Measurements from ENCODE around the gene DMD. TPM values are rescaled to one million over a fixed set of nuclear protein-coding genes. Genes with fewer than 3 reads are reported as not detected.

Gene DMD
- total RNA-seq, 6 experiments from 2014 or later = 4.9 to 6.0 (median 5.5) TPM

DNA sequence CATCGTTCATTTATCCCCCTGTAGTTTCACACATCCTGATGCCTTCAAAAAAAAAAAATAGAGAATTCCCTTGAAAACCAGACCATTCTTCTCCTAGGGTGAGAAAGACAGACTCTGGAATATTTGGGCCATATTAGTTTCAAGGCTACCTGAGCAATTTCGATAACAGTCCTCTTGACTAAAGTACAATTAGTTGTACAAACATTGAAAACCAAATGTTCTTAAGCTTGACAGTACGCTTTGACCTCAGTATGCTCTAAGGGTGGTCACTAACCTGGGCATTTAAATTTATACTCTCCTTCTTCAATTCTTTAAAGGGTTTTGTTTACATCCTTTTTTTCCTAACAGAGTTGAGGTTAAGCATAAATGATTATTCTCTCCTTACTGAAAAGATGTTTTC is 1774.9 kb downstream of the DMD start:
- no peaks in the 10 kb centered on the region for H3K36me3 Mint-ChIP-seq (ENCODE audit: low read depth)
- no peaks in the 10 kb centered on the region for H3K4me1 Mint-ChIP-seq (ENCODE audit: low read depth)
- H3K4me3 Mint-ChIP-seq = no peak overlapping the region
- peaks cover 1% of the 10 kb centered on the region; the same call in 1 of the 2 replicates for H3K27me3 Mint-ChIP-seq (ENCODE audit: insufficient read depth)
- TF ChIP-seq, protein P1, sequence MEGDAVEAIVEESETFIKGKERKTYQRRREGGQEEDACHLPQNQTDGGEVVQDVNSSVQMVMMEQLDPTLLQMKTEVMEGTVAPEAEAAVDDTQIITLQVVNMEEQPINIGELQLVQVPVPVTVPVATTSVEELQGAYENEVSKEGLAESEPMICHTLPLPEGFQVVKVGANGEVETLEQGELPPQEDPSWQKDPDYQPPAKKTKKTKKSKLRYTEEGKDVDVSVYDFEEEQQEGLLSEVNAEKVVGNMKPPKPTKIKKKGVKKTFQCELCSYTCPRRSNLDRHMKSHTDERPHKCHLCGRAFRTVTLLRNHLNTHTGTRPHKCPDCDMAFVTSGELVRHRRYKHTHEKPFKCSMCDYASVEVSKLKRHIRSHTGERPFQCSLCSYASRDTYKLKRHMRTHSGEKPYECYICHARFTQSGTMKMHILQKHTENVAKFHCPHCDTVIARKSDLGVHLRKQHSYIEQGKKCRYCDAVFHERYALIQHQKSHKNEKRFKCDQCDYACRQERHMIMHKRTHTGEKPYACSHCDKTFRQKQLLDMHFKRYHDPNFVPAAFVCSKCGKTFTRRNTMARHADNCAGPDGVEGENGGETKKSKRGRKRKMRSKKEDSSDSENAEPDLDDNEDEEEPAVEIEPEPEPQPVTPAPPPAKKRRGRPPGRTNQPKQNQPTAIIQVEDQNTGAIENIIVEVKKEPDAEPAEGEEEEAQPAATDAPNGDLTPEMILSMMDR (IDR thresholded peaks at IDR 0.05) = no peak
- no peak overlapping the region for H3K27ac Mint-ChIP-seq
- H3K9me3 Mint-ChIP-seq = no peaks in the 10 kb centered on the region
- no peak for DNase-seq

- DNase-seq = no peak
These were observed 1775.8 kb downstream of the DMD start for GRCh38 chrX:31435592-31435991.

GRCh38 chrX:31433856-31434255 is 1777.5 kb downstream of the DMD start:
- H3K4me1 Mint-ChIP-seq (ENCODE audit: low read depth) = no peaks in the 10 kb centered on the region
- peaks cover 3% of the 10 kb centered on the region; the same call in 1 of the 2 replicates for H3K36me3 Mint-ChIP-seq (ENCODE audit: low read depth)
- H3K4me3 Mint-ChIP-seq = no peak overlapping the region
- H3K27me3 Mint-ChIP-seq (ENCODE audit: insufficient read depth) = no peaks in the 10 kb centered on the region
- no peak overlapping the region for H3K27ac Mint-ChIP-seq
- TF ChIP-seq, protein P1 (IDR thresholded peaks at IDR 0.05) = no peak
- DNase-seq = no peak
- H3K9me3 Mint-ChIP-seq = no peaks in the 10 kb centered on the region

More at GRCh38 chrX:31435592-31435991, 1775.8 kb downstream of the DMD start:
- TF ChIP-seq, protein P1 (IDR thresholded peaks at IDR 0.05) = no peak
- H3K4me1 Mint-ChIP-seq (ENCODE audit: low read depth) = no peaks in the 10 kb centered on the region
- peaks cover 1% of the 10 kb centered on the region; the same call in 1 of the 2 replicates for H3K27me3 Mint-ChIP-seq (ENCODE audit: insufficient read depth)
- no peaks in the 10 kb centered on the region for H3K9me3 Mint-ChIP-seq
- H3K27ac Mint-ChIP-seq = no peak overlapping the region
- H3K36me3 Mint-ChIP-seq (ENCODE audit: low read depth) = no peaks in the 10 kb centered on the region
- H3K4me3 Mint-ChIP-seq = no peak overlapping the region

DNA sequence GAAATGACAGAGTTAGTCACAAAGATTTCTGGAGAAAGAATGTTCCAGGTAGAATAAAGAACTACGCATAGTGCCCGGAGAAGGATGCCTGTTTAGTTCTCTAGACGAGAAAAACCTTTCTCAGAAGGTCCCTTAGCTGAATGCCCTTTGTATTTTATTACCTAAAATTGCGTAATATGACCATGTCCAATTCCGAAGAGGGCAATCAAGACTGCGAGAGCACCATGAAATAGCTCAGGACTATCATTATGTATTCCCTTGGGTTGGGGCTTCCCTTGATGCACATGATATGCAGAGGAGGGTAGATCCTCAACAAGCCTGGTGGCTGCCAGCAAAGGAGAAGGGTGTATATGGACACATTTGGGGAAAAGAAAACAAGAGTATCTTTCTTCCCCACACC is 1781.4 kb downstream of the DMD start:
- Mint-ChIP-seq H3K27me3 (ENCODE audit: insufficient read depth) (no peaks in the 10 kb centered on the region), H3K4me3 (no peak overlapping the region), H3K36me3 (ENCODE audit: low read depth) (peaks cover 3% of the 10 kb centered on the region; the same call in 1 of the 2 replicates), H3K27ac (no peak overlapping the region), H3K4me1 (ENCODE audit: low read depth) (no peaks in the 10 kb centered on the region), H3K9me3 (no peaks in the 10 kb centered on the region)
- TF ChIP-seq, protein P1 (IDR thresholded peaks at IDR 0.05) = no peak
- no peak for DNase-seq

GRCh38 chrX:31423609-31424189 is 1787.7 kb downstream of the DMD start:
- no peaks in the 10 kb centered on the region for H3K36me3 Mint-ChIP-seq (ENCODE audit: low read depth)
- DNase-seq = peak; percentile 18
- peaks cover 15% of the 10 kb centered on the region for H3K4me1 Mint-ChIP-seq (ENCODE audit: low read depth)
- H3K27ac Mint-ChIP-seq = peak overlapping the region; percentile 76
- peak overlapping the region; percentile 82 for H3K4me3 Mint-ChIP-seq
- TF ChIP-seq, protein P1 (IDR thresholded peaks at IDR 0.05) = peak; percentile 76
- no peaks in the 10 kb centered on the region for H3K9me3 Mint-ChIP-seq
- no peaks in the 10 kb centered on the region for H3K27me3 Mint-ChIP-seq (ENCODE audit: insufficient read depth)

All from HFFc6 (cell line).